CD4-positive, alpha-beta memory T cell (primary cell): ENCODE measurements around the gene ZNF302. TPM values are rescaled to one million over a fixed set of nuclear protein-coding genes. Genes with fewer than 3 reads are reported as not detected.
"Not testable (repeated sequence)": the region's sequence is repeated elsewhere in the genome, so short reads cannot be mapped to it uniquely, and the experiment has no call there.

Experiments used
- CTCF ChIA-PET: fragments of 350-600 bp; sonication (Branson Sonifier 250); formaldehyde crosslinking; loops from one replicate; lab custom pipeline; 2021; ENCODE audit warnings: inconsistent platforms; ENCODE audit not compliant: partially characterized antibody; lab: Charles Lee
- POLR2A ChIA-PET: fragments of 350-600 bp; sonication (Branson Sonifier 250); formaldehyde crosslinking; loops from one replicate; lab custom pipeline; 2021; ENCODE audit not compliant: partially characterized antibody; lab: Charles Lee
- DNase-seq, 5 donors: peaks; one replicate each; pipeline versions ENCODE4 v3.0.0 to v3.0.0-alpha.2; 2020 to 2022; ENCODE audit warnings: mixed read lengths in 1 of 5
- H3K27ac ChIP-seq: one replicate; pipeline ENCODE4 v1.7.0; 2013; ENCODE audit warnings: low read depth, low read length
- H3K27me3 ChIP-seq: 2 replicates; pipeline ENCODE4 v1.7.0; 2013; ENCODE audit warnings: mild to moderate bottlenecking, low read length, moderate library complexity; ENCODE audit not compliant: insufficient read depth
- H3K36me3 ChIP-seq: 2 replicates; pipeline ENCODE4 v1.7.0; 2013; ENCODE audit warnings: mild to moderate bottlenecking, low read length, moderate library complexity; ENCODE audit not compliant: insufficient read depth
- H3K4me1 ChIP-seq: 2 replicates; pipeline ENCODE4 v1.7.0; 2013; ENCODE audit warnings: mild to moderate bottlenecking, low read length, moderate library complexity; ENCODE audit not compliant: insufficient read depth
- H3K4me3 ChIP-seq, 2 donors: one replicate each; pipeline ENCODE4 v1.7.0; 2013; ENCODE audit warnings: low read length in 2 of 2, mild to moderate bottlenecking in 1 of 2
- H3K9me3 ChIP-seq, 2 donors: one replicate each; pipeline ENCODE4 v1.7.0; 2013; ENCODE audit warnings: low read length in 2 of 2, control low read depth in 1 of 2; ENCODE audit not compliant: control insufficient read depth in 1 of 2
- H3K27ac Mint-ChIP-seq, 7 donors: one replicate each; pipeline ENCODE4 v1.8.0; 2020 to 2021; ENCODE audit warnings: mixed read lengths in 7 of 7, mild to moderate bottlenecking in 6 of 7, inconsistent platforms in 3 of 7, moderate library complexity in 3 of 7
- H3K27me3 Mint-ChIP-seq, 2 donors: one replicate each; pipeline ENCODE4 v1.8.0; 2020 to 2021; ENCODE audit warnings: mixed read lengths in 2 of 2
- H3K36me3 Mint-ChIP-seq, 2 donors: one replicate each; pipeline ENCODE4 v1.8.0; 2020 to 2021; ENCODE audit warnings: mixed read lengths in 2 of 2, inconsistent platforms in 1 of 2, mild to moderate bottlenecking in 1 of 2
- H3K4me1 Mint-ChIP-seq, 4 donors: one replicate each; pipeline ENCODE4 v1.8.0; 2020 to 2021; ENCODE audit warnings: mixed read lengths in 4 of 4, mild to moderate bottlenecking in 1 of 4
- H3K4me3 Mint-ChIP-seq, 8 donors: one replicate each; pipeline ENCODE4 v1.8.0; 2020 to 2021; ENCODE audit warnings: mixed read lengths in 8 of 8, mild to moderate bottlenecking in 7 of 8, moderate library complexity in 6 of 8, inconsistent platforms in 3 of 8
- H3K9me3 Mint-ChIP-seq, 8 donors: one replicate each; pipeline ENCODE4 v1.8.0; 2020 to 2021; ENCODE audit warnings: mixed read lengths in 8 of 8, mild to moderate bottlenecking in 5 of 8, inconsistent platforms in 3 of 8, moderate library complexity in 1 of 8
- intact Hi-C: fragments of 100-400 bp; cut with micrococcal nuclease; formaldehyde crosslinking; loops from one replicate; pipeline ENCODE4 v1.15.1; 2023
- polyA plus RNA-seq, 2 donors: library from polyadenylated mRNA; unstranded; fragments of 300-500 nt; fragmentation: Illumina TruSeq; gene quantifications; one replicate each; pipeline ENCODE4 v1.2.3, GENCODE V29; 2021
- total RNA-seq, 2 experiments: library from RNA; stranded (reverse); gene quantifications; one replicate each; pipeline ENCODE4 v1.2.3, GENCODE V29; 2021

ZNF302 gene
- total and polyA plus RNA-seq, 4 experiments from 2014 or later, result 18.2 to 53.3 (median 35.1) TPM

DNA sequence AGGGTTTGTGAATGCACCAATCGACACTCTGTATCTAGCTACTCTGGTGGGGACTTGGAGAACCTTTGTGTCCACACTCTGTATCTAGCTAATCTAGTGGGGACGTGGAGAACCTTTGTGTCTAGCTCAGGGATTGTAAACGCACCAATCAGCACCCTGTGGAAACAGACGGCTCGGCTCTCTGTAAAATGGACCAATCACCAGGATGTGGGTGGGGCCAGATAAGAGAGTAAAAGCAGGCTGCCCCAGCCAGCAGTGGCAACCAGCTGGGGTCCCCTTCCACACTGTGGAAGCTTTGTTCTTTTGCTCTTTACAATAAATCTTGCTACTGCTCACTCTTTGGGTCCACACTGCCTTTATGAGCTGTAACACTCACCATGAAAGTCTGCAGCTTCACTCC, 8.8 kb upstream of the ZNF302 start:
- DNase-seq, H3K27ac ChIP-seq, H3K9me3 Mint-ChIP-seq, H3K27me3 ChIP-seq, H3K4me3 ChIP-seq, CTCF ChIA-PET, H3K36me3 Mint-ChIP-seq, H3K9me3 ChIP-seq, intact Hi-C loops, H3K27me3 Mint-ChIP-seq, H3K36me3 ChIP-seq, H3K27ac Mint-ChIP-seq: not testable (repeated sequence)
- POLR2A ChIA-PET, result interaction anchor here (4.0 kb wide), 1 partner anchor 8 kb away, joined by 19 read pairs; the partner anchor contains the start of genes SCGB2B2 and ZNF302
- Mint-ChIP-seq H3K4me3 (peak overlapping the region in 1 of 8 donors; percentile 31), H3K4me1 (peaks cover 7 to 19% (median 10%) of the 10 kb centered on the region in 4 donors)
- peaks cover 12% of the 10 kb centered on the region for H3K4me1 ChIP-seq

DNA sequence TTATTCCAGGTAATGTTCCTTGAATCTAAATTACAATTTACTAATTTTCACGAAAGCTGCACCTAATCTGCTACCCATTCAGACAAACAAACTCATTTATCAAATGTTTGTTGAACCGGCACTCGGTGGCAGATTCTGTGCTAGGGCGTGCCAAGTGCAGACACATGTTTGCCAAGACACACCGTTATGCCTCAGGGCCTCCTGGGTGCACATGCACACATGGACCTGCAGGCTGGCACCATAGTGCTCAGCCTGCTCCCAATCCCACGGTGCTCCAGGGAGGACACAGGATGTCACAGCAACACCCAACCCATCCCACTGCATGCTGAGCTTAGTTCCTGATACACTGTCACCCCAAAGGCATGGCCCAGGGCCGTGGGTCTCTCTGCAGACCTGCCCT, 8.2 kb upstream of the ZNF302 start:
- H3K27ac ChIP-seq, result no peak overlapping the region
- no peaks in the 10 kb centered on the region for H3K36me3 ChIP-seq
- no peak overlapping the region for H3K4me3 Mint-ChIP-seq
- CTCF ChIA-PET, result no interaction called here
- intact Hi-C loops, result no loop called here
- POLR2A ChIA-PET, result interaction anchor here (4.0 kb wide), 1 partner anchor 8 kb away, joined by 19 read pairs; the partner anchor contains the start of genes SCGB2B2 and ZNF302
- no peak overlapping the region for H3K27ac Mint-ChIP-seq
- no peaks in the 10 kb centered on the region for H3K9me3 ChIP-seq
- H3K27me3 Mint-ChIP-seq, result peaks cover 1% of the 10 kb centered on the region in 2 donors
- H3K27me3 ChIP-seq, result no peaks in the 10 kb centered on the region
- peaks cover 12% of the 10 kb centered on the region for H3K4me1 ChIP-seq
- no peak overlapping the region for H3K4me3 ChIP-seq
- H3K36me3 Mint-ChIP-seq, result peaks cover 0 to 4% of the 10 kb centered on the region in 2 donors
- H3K4me1 Mint-ChIP-seq, result peaks cover 7 to 19% (median 9%) of the 10 kb centered on the region in 4 donors
- DNase-seq, result no peak
- peaks cover 0 to 4% (median 0%) of the 10 kb centered on the region in 8 donors for H3K9me3 Mint-ChIP-seq

DNA sequence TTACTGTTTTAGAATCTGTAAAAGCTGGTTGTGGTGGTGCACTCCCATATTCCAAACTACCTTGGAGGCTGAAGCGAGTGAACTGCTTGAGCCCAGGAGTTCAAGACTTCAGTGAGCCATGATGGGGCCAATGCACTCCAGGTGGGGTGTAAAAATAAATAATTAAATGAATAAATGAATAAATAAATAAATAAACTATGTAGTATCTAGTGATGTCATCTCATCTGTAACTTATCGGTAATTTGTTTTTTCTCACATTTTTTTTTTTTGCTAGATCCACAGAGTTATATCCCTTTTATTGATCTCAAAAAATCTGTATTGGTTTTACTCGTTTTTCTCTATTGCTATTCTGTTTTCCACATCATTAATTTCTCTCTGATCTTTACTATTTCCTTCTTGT, 5.5 kb upstream of the ZNF302 start:
- no peak overlapping the region for H3K27ac ChIP-seq
- Mint-ChIP-seq H3K9me3 (peaks cover 0 to 9% (median 1%) of the 10 kb centered on the region in 8 donors), H3K36me3 (peaks cover 7 to 9% of the 10 kb centered on the region in 2 donors), H3K4me3 (no peak overlapping the region), H3K27ac (no peak overlapping the region), H3K27me3 (peaks cover 1 to 4% of the 10 kb centered on the region in 2 donors), H3K4me1 (peaks cover 12 to 17% (median 14%) of the 10 kb centered on the region in 4 donors)
- H3K9me3 ChIP-seq, result no peaks in the 10 kb centered on the region
- H3K36me3 ChIP-seq, result no peaks in the 10 kb centered on the region
- POLR2A ChIA-PET, result no interaction called here
- intact Hi-C loops, result no loop called here
- peaks cover 15% of the 10 kb centered on the region for H3K4me1 ChIP-seq
- no peaks in the 10 kb centered on the region for H3K27me3 ChIP-seq
- CTCF ChIA-PET, result no interaction called here
- no peak overlapping the region for H3K4me3 ChIP-seq
- DNase-seq, result no peak

DNA sequence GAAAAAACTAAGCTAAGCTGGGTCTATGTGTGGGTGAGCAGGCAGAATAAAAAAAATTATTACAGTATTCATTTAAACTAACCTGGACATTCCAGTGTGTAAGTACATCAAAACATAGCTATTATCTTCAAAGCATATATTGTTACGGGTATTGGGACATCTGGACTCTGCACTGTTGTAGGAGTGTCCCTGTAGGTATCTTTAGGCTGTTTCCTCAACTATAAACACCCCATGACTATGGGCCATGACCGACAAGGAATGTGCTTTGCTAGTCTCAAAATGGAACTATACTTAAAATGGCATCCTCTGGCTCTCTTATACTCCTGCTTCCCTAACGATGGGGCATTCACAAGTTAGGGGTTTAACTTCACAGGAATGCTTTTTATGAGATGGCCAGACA, 3.9 kb upstream of the ZNF302 start:
- Mint-ChIP-seq H3K4me1 (peaks cover 9 to 26% (median 10%) of the 10 kb centered on the region in 4 donors), H3K27ac (no peak overlapping the region), H3K27me3 (peaks cover 1 to 6% of the 10 kb centered on the region in 2 donors), H3K4me3 (no peak overlapping the region), H3K9me3 (peaks cover 0 to 13% (median 3%) of the 10 kb centered on the region in 8 donors), H3K36me3 (peaks cover 7 to 24% of the 10 kb centered on the region in 2 donors)
- Histone ChIP-seq H3K36me3 (no peaks in the 10 kb centered on the region), H3K9me3 (no peaks in the 10 kb centered on the region), H3K4me1 (peaks cover 13% of the 10 kb centered on the region), H3K27me3 (no peaks in the 10 kb centered on the region), H3K27ac (no peak overlapping the region), H3K4me3 (no peak overlapping the region)
- intact Hi-C loops, result no loop called here
- ChIA-PET CTCF (interaction anchor here (1.3 to 1.9 kb wide), 2 partner anchors 33 to 60 kb away, joined by 3 to 6 read pairs; partner anchors contain the start of gene ZNF181), POLR2A (no interaction called here)
- no peak for DNase-seq

DNA sequence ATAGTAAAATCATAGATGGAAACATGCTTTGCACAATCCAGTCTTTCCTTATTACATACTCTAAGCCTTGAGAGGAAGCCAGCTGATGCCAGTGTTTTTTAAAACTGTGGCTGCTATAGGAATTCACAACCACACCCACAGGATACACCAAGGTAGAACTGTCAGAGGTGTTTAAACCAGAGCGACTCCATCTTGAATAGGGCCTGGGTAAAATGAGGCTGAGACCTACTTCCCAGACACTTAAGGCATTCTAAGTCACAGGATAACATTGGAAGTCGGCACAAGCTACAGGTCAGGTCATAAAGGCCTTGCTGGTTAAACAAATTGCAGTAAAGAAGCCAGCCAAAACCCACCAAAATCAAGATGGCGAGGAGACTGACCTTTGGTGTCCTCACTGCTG, 2.2 kb upstream of the ZNF302 start:
- Histone ChIP-seq H3K4me3 (no peak overlapping the region), H3K36me3 (no peaks in the 10 kb centered on the region), H3K4me1 (peaks cover 21% of the 10 kb centered on the region), H3K27ac (no peak overlapping the region), H3K27me3 (no peaks in the 10 kb centered on the region), H3K9me3 (no peaks in the 10 kb centered on the region)
- intact Hi-C loops, result loop anchor here (5.0 kb wide), 2 partner anchors 503 to 1072 kb away; partner anchors contain the start of genes LIN37, LSM14A, PSENEN and U2AF1L4
- H3K27me3 Mint-ChIP-seq, result peaks cover 1 to 6% of the 10 kb centered on the region in 2 donors
- no peak for DNase-seq
- no peak overlapping the region for H3K27ac Mint-ChIP-seq
- peaks cover 3 to 17% (median 11%) of the 10 kb centered on the region in 8 donors for H3K9me3 Mint-ChIP-seq
- peaks cover 21 to 39% of the 10 kb centered on the region in 2 donors for H3K36me3 Mint-ChIP-seq
- peak overlapping the region in 2 of 8 donors; percentile 32 to 35 for H3K4me3 Mint-ChIP-seq
- H3K4me1 Mint-ChIP-seq, result peaks cover 18 to 41% (median 23%) of the 10 kb centered on the region in 4 donors
- POLR2A ChIA-PET, result interaction anchor here (1.2 to 3.0 kb wide), 2 partner anchors 8 to 1815 kb away, joined by 3 to 19 read pairs; no protein-coding TSS in a partner anchor
- CTCF ChIA-PET, result interaction anchor here (1.0 to 1.5 kb wide), 2 partner anchors 12 to 35 kb away, joined by 3 read pairs; no protein-coding TSS in a partner anchor

DNA sequence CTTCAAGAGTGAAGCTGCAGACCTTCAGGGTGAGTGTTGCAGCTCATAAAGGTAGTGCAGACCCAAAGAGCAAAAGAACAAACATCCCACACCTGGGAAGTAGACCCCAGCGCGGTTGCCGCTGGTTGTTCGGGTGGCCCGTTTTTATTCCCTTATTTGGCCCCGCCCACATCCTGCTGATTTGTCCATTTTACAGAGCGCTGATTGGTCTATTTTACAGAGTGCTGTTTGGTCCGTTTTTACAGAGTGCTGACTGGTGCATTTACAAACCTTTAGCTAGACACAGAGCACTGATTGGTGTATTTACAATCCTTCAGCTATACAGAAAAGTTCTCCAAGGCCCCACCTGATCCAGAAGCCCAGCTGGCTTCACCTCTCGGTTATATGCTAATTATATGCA, 1.6 kb upstream of the ZNF302 start:
- H3K4me3 ChIP-seq, result peak overlapping the region in 1 of 2 donors; percentile 73
- Mint-ChIP-seq H3K27me3 (peaks cover 1 to 6% of the 10 kb centered on the region in 2 donors), H3K36me3 (peaks cover 28 to 45% of the 10 kb centered on the region in 2 donors), H3K27ac (peak overlapping the region in 2 of 7 donors; percentile 23 to 97), H3K4me3 (peak overlapping the region in 3 of 8 donors; percentile 10 to 95 (median 44)), H3K4me1 (peaks cover 18 to 41% (median 23%) of the 10 kb centered on the region in 4 donors), H3K9me3 (peaks cover 3 to 24% (median 16%) of the 10 kb centered on the region in 8 donors)
- ChIA-PET CTCF (interaction anchor here (1.0 to 1.5 kb wide), 2 partner anchors 12 to 36 kb away, joined by 3 read pairs; no protein-coding TSS in a partner anchor), POLR2A (interaction anchor here (0.8 to 3.3 kb wide), 8 partner anchors 9 to 1814 kb away, joined by 3 to 23 read pairs (median 4); partner anchors contain the start of genes ZNF181 and ZNF30)
- no peak for DNase-seq
- no peaks in the 10 kb centered on the region for H3K9me3 ChIP-seq
- peaks cover 21% of the 10 kb centered on the region for H3K4me1 ChIP-seq
- no peaks in the 10 kb centered on the region for H3K36me3 ChIP-seq
- intact Hi-C loops, result loop anchor here (2.0 to 5.0 kb wide), 3 partner anchors 13 to 1071 kb away; partner anchors contain the start of genes LIN37, LSM14A, PSENEN and U2AF1L4
- H3K27me3 ChIP-seq, result no peaks in the 10 kb centered on the region
- no peak overlapping the region for H3K27ac ChIP-seq
